ENCODE results near the gene RBPJL.

DNA sequence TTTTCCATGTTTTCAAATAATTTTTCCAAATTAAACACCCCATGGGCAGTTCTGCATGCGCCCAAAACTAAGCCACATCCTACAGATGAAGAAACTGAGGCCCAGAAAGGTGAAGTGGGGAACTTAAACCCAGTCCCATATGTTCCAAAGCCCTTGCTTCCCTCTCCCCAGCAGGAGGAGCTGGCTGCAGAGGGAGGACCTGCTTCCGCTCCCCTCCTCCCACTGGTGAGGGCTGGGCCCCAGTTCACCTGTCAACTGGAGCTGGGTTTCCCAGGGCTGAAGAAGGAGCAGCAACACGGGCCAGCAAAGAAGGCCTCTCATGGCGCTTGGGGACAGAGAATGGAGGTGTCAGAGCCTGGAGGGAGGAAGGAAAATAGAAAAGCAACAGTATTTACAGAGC, 1.4 kb upstream of the RBPJL start:
- TF ChIP-seq, protein P1, sequence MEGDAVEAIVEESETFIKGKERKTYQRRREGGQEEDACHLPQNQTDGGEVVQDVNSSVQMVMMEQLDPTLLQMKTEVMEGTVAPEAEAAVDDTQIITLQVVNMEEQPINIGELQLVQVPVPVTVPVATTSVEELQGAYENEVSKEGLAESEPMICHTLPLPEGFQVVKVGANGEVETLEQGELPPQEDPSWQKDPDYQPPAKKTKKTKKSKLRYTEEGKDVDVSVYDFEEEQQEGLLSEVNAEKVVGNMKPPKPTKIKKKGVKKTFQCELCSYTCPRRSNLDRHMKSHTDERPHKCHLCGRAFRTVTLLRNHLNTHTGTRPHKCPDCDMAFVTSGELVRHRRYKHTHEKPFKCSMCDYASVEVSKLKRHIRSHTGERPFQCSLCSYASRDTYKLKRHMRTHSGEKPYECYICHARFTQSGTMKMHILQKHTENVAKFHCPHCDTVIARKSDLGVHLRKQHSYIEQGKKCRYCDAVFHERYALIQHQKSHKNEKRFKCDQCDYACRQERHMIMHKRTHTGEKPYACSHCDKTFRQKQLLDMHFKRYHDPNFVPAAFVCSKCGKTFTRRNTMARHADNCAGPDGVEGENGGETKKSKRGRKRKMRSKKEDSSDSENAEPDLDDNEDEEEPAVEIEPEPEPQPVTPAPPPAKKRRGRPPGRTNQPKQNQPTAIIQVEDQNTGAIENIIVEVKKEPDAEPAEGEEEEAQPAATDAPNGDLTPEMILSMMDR (IDR thresholded peaks at IDR 0.05): no peak
- no peak for TF ChIP-seq POLR2AphosphoS5 (IDR thresholded peaks at IDR 0.05)

Data from stomach (tissue), 4 donors.